GM18520 (cell line): ENCODE measurements around the gene SLC16A7.

Source experiments
- ATAC-seq: cut with Tn5 transposase; IDR thresholded peaks from one replicate; pipeline ENCODE4 v1.9.1; 2021; ENCODE audit not compliant: unreplicated experiment

SLC16A7 gene

DNA sequence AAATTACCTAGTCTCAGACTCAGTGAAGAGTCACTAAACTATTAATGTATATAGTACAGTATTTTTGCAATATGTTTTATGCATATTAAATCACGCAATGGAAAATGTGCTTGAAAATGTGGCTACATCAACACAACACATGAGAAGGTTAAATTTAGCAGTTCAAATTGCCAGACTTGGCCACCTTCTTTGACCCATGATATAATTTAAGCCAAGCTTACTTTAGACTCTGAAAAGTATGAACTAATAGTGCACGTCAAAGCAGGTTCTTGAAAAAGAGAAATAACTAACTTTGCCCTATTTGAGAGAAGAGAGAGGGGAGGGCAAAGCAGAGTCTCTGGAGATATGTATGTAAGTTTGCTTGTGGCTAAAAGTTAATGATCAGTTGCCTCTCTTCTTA is 68.7 kb downstream of the SLC16A7 start:
- no peak for ATAC-seq

DNA sequence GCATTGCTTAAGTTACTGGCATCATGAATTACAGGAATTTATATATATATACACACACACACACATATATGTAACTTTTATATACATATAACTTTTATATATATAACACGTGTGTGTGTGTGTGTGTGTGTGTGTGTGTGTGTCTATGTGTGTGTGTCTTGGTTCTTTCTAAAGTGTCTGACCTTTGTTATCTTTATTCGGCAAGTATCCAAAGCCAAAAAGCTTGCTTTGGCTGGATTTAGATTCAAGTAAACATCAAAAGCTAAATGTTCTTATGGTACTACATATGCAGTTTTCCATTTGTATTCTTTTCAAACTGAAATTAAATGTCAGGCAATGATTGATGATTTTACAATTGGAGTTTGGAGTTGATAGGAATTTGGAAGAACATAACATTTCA is 69.9 kb downstream of the SLC16A7 start:
- no peak for ATAC-seq

DNA sequence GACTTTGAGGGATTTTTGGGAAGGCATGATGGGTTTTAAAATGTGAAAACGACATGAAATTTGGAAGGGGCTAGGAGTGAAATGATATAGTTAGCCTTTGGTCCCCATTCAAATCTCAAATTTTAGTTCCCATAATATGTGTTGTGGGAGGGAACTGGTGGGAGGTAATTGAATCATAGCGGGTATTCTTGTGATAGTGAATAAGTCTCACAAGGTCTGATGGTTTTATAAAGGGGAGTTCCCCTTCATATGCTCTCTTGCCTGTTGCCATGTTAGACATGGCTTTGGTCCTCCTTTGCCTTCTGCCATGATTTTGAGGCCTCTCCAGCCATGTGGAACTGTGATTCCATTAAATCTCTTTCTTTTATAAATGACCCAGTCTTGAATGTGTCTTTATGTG is 72.8 kb downstream of the SLC16A7 start:
- ATAC-seq: no peak

DNA sequence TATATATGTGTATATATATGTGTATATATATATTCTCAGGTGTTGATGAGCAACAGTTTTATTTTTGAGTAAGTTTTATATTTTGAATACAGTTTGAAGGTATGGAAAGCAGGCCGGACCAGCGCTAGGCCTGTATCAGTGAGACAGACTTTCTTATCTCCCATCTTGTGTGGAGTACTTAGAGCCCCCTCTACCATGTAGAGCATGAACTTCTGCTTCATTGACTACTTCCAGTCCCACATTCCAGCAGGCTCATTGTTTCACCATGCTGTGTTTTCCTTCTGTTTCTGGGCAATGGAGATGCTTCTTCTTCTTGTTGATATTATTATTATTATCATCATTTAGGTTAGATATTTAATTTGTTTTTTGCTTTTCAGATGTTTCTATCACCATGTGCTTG is 76.4 kb downstream of the SLC16A7 start:
- no peak for ATAC-seq

DNA sequence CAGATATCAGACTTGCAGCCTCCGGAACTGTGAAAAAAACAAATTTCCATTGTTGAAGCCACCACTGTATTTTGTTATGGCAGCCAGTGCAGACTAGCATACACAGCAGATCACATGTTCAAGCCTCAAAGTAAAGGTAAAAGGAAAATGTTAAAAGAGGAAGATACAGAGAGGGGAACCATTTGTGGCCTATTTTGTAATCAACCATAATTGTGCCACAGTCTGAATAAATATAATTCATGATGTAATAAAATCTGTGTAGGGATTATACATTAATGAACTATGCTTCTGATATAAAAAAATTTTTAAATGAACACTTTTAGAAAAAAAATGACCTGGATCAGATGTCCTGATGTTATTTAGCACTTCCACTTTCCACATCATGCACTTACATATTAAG is 79.6 kb downstream of the SLC16A7 start:
- no peak for ATAC-seq

DNA sequence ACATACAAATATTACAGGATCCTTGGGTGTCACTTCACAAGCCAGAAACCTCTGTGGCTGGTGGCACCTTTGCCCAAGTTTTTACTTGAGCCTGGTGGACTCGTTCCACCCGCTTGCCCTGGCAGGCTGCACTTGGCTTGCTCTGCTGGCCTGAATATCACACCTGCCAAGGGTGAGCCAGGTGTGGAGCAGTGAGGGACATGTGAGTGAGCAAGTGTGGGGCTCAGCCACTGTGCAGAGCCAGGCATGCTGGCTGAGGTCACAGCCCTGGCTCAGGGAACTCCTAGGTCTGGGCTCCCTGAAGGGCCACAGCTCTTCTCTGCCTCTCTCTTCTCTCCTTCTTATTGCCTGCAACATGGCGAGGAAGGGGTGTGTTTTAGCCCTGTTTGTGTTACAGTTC is 82.0 kb downstream of the SLC16A7 start:
- no peak for ATAC-seq

DNA sequence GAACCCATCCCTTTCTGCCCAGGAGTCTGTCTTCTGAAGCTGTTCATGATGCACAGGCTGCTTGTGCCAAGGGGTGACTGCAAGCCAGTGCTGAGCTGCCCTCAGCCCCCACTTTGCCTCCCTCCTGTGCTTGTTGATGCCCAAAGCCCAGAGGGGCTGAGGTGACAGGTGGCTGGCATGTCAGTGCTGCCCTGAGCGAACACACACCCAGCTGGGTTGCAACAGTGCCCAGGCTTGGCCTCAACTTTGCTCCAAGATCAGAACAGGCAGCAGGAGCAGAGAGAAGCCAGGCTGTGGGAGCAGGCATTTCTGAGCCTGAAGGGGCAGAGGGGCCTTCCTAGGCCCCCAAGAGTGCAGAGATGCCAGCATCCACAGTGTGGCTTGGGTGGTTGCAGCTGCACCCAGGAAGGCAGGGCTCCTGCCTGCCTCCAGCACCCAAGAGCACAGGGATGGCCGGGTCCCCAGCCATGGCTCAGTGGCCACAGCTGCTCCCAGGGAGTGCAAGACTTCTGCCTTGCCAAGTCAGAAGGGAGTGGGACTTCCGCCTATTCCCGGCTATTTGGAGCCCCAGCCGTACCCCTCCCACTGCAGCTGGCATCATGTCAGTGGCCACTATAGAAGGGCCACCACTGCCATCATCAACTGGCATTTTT is 83.1 kb downstream of the SLC16A7 start:
- ATAC-seq: no peak

DNA sequence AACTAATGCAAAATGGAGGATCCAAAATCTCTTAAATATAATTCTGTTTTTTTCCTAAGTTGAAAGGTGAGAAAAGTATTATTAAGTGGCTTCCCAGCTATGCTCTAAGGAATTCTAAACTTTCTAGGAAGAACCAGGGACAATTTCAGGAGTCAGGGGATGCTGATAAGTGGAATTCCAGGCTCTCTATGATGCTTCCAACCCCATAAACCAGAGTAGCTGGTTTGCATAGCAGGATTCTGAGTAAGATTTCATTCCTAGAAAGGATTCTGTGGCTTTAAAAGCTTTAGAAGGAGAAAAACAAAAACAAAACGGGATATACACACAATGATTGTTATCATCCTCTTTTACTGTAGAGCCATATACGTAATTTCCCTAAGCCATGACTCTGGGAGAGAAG is 93.9 kb downstream of the SLC16A7 start:
- ATAC-seq: no peak

DNA sequence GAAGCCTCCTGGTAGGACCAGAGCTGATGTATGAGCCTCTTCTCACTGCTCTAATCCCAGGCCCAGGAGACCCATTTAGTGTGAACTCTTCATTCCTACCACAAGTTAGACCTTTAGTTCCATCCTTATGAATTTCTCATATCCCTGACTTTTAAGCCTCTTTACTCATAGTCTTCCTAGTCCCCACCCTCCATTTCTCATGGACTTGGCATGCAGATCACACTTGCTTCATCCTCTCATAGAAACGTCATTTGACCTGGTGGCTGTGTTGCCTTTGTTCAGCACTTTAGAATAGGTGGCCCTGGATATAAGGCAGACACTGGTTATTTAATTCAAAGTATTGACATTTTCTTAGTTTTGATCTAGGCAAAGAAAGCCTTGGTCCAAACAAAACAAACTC is 99.5 kb downstream of the SLC16A7 start:
- no peak for ATAC-seq

DNA sequence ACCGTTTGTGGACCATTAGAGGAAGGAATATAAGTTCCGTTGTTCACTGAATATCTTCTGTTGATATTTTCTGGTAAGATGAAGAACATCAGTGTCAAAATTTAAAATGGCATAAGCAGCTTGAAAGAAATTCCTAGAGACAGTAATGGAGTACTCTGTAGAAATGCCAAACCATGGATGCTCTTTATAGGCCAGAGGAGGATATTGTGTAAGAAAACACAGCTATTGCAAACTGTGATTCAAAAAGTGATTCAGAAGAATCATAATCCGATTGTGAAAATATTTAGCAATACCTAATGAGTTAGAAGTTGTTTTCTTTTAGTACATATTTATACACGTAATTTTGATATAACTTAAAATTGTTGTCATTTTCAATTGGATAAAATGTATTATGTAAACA is 102.8 kb downstream of the SLC16A7 start:
- ATAC-seq: no peak

DNA sequence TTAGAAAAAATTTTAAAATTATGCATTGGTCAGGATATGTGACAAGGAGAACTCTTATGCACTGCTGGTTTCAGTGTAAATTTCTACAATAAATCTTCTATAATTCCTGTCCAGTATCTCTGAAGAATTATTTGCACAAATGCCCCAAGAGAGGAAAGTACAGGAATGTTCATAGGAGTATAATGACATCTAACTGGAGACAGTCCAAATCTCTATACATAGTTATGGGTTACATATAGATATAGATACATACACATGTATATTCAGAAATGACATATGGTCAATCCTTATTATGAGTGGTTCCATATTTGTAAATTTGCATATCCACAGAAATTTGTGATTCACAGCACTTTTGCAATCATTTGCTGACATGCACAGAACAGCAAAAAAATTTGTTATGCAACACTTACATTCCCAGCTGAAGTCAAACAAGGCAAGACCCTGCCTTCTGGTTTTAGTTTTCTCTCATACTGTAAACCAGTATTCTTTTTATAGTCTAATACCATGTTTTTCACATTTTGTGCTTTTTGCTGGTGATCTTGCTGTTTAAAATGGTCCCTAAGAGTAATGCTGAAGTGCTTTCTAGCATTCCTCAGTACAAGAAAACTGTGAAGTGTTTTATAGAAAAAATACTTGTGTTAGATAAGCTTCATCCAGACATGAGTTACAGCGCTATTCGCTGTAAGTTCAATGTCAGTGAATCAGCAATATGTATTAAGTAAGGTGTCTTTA is 103.8 kb downstream of the SLC16A7 start:
- no peak for ATAC-seq

DNA sequence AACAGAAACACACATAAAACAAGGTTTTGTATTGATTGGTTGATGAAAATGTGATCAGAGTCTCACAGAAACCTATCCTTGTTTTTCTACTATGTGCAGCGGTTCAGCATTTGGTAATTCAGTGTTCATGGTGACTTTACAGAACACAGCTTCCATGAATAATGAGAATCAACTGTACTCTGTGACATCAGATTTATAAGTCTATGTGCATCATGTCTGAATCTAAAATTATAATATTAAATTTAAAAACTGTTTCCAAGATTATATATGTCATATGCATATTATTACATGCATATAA is 104.3 kb downstream of the SLC16A7 start:
- ATAC-seq: no peak

DNA sequence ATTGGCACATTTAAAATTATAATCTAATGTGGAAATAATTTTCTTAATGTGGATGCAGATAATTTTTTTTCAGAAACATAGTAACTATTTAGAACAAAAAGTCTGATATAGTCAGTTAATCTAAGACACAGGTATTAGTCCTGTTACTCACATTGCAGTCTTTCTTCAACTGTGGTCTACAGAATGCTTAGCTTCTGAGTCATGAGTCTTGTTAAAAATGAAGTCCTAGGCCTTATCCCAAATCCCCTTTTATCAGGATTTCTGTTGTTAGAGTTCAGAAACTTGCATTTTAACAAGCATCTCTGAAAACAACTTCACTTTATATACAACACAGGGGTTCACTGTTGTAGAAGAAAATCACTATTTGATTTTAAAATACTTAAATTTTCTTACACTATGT is 112.2 kb downstream of the SLC16A7 start:
- ATAC-seq: no peak

DNA sequence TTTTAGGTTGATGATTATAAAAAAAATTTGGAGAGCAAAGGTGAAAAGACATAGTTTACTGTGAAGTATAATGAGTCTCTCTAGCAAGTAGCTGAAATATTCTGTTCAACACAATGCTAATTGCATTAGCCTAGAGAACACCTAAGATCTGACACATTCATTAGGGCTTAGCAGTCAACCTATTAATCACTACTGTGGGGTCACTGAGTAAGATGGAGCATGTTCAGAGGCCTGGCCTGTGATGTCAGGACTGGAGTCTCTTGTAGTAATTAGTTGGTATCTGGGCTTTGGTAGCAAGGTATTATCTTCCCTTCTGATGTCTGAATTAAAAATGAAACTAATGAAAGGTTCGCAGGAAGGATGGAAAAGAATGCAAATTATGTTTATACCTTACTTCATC is 112.7 kb downstream of the SLC16A7 start:
- ATAC-seq: no peak

DNA sequence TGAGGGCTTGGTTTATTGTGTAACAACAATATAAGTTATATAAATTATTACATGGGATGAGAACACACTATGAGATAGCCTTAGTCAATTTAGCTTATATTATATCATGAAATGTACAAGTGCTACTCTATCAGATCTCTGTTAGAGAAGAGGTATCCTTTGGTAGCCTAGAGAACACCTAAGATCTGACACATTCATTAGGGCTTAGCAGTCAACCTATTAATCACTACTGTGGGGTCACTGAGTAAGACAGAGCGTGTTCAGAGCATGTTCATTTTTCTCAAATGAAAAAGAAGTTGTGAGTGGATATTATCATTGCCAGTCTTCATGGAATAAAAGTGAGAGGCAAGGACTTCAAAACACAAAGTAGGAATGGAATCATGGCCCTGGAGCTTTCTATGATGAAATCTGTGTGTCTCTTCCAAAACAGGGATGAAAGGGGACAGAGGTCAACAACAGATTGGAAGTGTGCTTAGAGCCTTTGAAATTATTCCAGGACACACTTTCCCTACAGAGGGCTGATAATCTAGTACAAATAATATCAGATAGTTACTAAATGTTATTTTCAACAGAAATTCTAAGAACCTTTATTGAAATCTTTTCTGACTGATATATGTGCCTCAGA is 114.3 kb downstream of the SLC16A7 start:
- ATAC-seq: no peak

DNA sequence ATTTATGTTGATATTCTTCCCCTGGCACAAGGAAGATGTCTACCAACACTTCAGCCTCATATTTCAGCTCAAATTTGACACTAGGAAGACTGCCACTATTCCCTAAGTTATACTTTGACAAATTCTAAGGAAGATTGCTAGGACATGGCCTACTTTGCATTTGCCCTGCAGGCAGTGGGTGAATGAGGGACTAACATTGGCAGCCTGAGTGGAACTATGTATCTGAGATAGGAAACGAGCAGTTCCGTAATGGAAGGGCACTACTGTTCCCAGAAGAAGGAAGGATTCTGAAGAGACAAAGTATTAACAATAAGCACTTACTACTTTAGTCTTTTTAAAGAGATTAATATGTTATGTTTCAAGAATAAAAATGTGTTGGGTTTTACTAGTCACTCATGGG is 115.1 kb downstream of the SLC16A7 start:
- ATAC-seq: no peak

DNA sequence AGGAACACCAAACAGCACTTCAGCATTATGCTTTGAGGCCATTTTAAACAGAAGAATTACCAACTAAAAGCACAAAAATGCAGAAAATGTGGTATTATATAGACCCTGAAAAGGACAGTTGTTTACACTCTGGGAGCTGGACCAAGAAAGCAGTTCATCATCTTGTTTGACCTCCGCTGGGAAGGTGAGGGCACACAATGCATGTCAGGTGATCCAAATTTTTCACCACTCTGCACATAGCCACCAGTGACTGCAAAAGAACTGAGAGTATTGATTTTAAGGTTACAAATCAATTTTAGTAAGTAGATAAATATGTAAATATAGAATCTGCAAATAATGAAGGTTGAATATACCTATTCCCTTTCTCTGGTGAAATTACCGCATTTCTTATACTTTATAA is 119.6 kb downstream of the SLC16A7 start:
- ATAC-seq: no peak

DNA sequence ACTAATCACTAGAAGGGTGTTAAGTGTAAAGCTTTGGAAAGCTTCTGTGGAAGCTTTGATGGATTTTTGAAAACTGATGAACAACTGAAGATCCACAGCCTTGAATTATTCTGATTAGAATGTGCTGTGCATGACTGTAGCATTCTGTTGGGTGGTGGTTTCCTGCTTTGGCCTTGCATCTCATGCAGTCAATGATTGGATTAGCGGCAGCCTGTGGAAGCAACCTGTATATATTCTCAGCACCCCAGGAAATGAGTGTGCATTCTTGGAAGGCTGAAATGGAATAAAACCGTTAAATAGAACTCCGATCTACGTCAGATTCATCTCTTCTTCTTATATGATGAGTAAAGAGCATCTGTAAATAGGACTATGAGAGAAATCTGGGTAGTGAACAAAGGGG is 120.2 kb downstream of the SLC16A7 start:
- no peak for ATAC-seq

DNA sequence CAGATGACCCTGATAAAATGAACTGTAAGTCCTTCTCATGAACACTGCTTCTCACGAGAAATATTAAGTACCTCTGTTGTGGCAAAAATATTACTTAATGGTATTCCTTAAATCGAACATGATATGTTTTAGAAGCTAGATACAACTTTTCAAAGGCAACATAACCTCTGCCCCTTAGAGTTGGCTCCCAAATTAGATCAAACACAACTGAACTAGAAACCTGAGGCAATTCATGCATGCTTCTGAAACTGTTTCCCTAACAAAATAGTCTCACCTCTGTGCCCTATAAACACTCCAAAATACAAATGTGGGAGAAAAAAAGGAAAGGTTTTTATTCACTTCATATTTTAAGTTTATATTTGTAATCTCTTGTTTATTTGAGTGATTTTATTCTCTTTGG is 121.6 kb downstream of the SLC16A7 start:
- ATAC-seq: no peak

DNA sequence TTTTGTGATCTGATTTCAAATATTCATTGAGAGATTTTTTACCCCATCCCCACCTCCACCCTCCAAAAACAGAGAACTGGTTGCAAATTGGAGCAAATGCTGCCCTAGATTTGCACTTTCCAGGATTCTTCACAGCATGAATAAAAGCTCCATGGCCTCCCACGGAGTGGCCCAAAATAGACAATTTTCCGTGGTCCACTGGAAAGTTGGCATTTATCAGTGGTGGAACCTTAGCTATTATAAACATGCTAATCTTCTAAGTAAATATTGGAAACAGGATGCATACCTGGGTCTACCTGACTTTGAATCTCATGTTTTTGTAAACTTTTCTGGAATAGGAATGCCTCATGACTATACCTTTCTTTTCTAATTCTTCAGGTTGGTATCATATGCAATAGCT is 123.9 kb downstream of the SLC16A7 start:
- no peak for ATAC-seq

DNA sequence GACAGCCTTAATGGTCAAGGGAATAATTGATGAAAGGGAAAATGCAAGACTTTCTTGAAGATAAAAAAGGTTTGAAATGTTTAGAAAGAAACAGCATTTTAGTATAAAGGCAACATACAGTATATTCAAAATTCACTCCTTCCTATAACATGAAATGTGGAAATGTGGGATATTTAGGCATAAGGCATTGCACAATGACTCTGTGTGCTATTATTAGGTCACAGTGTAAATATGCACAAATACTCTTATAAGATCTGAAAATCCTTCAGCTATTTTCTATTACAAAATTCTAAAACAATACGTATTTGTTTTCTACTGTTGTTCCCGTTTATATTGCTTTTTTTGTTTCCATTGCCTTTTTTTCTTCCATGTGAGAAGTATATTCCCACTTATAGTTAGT is 127.7 kb downstream of the SLC16A7 start:
- ATAC-seq: no peak

DNA sequence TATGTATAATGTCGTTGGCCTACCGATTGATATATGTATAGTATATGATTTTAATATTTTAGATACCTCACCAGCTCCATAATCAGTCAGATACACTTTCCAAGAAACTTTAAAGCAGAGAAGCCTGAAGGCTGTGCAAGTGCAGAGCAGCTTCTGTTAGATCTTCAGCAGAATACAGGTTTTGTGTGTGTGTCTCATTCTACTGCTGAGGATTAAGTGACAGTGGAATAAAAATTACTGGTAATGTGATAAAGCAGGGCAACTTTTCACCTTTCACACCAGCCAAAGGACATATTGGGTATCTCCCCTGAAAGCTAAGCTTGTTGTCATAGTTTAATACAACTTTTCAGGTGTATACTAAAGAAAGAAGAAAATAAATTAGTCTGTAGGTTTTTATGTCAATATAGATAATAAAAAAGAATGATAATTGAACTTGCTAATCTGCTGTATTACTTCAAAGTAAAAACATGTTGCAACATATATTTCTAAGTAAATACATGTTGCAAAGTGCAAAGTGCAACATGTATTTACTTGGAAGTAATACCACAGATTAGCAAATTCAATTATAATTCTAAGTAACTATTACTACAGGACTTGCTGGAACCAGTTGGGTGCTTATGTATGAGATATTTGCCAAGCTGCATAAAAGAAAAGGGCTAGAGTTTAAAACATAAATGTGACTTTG is 128.3 kb downstream of the SLC16A7 start:
- ATAC-seq: no peak
